Measurements from ENCODE around the gene PAH.

- TF ChIP-seq POLR2A (IDR thresholded peaks at IDR 0.05; ENCODE audit: low read length), result no peak
- TF ChIP-seq EP300 (IDR thresholded peaks at IDR 0.05), result no peak
- TF ChIP-seq REST (IDR thresholded peaks at IDR 0.05), result no peak
- no peak for TF ChIP-seq CTCF (IDR thresholded peaks at IDR 0.05)
- TF ChIP-seq CHD2 (IDR thresholded peaks at IDR 0.05; ENCODE audit: low read length, partially characterized antibody), result no peak
- no peak for TF ChIP-seq SREBF2 (IDR thresholded peaks at IDR 0.05)
Measured at GRCh38 chr12:102956738-102957327, 39.8 kb upstream of the PAH start.
